ENCODE results near the gene WRAP73. TPM values are rescaled to one million over a fixed set of nuclear protein-coding genes. Genes with fewer than 3 reads are reported as not detected.

Gene WRAP73
- total and polyA plus RNA-seq, 9 of the 15 experiments (the other 6 are each of a cell fraction or from before 2014, with no cell fraction given), result 4.3 to 51.8 (median 30.1) TPM

- TF ChIP-seq RCOR1 (IDR thresholded peaks at IDR 0.05; ENCODE audit: borderline replicate concordance in 1 of 2, low read depth in 2 of 2, low read length in 2 of 2), result peak; percentile 64 to 88
- TF ChIP-seq CBFA2T3 (IDR thresholded peaks at IDR 0.05), result peak; percentile 80
- peak; percentile 40; the same call in 1 of the 2 replicates for TF ChIP-seq KLF13 (tag; IDR thresholded peaks at IDR 0.05; ENCODE audit: borderline replicate concordance, low read depth)
- peak; percentile 51; the same call in 1 of the 2 replicates for TF ChIP-seq ATF7 (IDR thresholded peaks at IDR 0.05)
- TF ChIP-seq HBP1 (CRISPR knock-in tag; IDR thresholded peaks at IDR 0.05), result no peak
- no peak for TF ChIP-seq E2F4 (CRISPR knock-in tag; IDR thresholded peaks at IDR 0.05; ENCODE audit: low read depth)
- peak; percentile 51; the same call in 1 of the 2 replicates for TF ChIP-seq USF1 (CRISPR knock-in tag; IDR thresholded peaks at IDR 0.05)
- TF ChIP-seq ZNF408 (CRISPR knock-in tag; IDR thresholded peaks at IDR 0.05; ENCODE audit: low read depth), result no peak
- no peak for TF ChIP-seq RREB1 (CRISPR knock-in tag; IDR thresholded peaks at IDR 0.05)
- no peak for TF ChIP-seq ZBTB12 (CRISPR knock-in tag; IDR thresholded peaks at IDR 0.05)
- TF ChIP-seq ATF2 (CRISPR knock-in tag; IDR thresholded peaks at IDR 0.05), result no peak
- TF ChIP-seq ZNF79 (CRISPR knock-in tag; IDR thresholded peaks at IDR 0.05; ENCODE audit: low read depth), result no peak
- TF ChIP-seq FOXA3 (CRISPR knock-in tag; conservative IDR thresholded peaks at IDR 0.05 in 1 of 2, IDR thresholded peaks at IDR 0.05 in 1 of 2), result peak; percentile 17 to 83; a peak in 2 of 4 replicates
Measured at GRCh38 chr1:3618881-3619671, 30.8 kb downstream of the WRAP73 start (continued).
